SKM-1 (cell line): ENCODE data around the gene BST2.

Experiments
- DNase-seq: peaks from one replicate; lab custom pipeline; 2025; ENCODE audit not compliant: unreplicated experiment; lab: John Stamatoyannopoulos, UW

BST2 gene, protein sequence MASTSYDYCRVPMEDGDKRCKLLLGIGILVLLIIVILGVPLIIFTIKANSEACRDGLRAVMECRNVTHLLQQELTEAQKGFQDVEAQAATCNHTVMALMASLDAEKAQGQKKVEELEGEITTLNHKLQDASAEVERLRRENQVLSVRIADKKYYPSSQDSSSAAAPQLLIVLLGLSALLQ

DNA sequence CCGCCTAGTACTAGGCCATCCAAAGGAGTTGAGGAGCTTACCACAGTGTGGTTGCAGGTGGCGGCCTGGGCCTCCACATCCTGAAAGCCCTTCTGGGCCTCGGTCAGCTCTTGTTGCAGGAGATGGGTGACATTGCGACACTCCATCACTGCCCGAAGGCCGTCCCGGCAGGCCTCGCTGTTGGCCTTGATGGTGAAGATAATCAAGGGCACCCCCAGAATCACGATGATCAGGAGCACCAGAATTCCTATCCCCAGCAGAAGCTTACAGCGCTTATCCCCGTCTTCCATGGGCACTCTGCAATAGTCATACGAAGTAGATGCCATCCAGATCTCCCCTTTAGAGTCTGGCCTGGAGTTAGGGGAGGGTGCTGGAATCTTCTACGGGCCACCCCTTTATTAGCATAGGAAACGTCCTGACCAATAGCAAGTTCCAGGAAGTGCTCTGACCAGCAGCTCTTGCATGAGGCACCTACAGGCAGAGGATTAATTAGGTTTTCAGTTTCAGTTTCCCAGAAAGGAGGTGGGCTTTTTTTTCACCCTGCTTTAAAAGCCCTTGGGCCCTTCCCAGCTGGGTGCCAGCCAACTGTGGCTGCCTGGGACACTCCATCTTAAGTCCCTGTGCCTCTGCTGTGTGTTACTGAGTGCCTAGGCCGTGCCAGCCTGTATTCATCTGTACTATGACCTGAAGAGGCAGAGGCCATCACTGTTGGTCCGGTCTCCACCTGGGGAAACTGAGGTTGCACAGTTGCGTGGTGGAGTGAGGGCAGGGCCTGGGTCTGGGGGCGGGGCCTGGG is at the start of gene BST2:
BST2 (minus strand) TSS at position 381 of the 796 bp plus-strand sequence; CDS start at position 326, 55 bp downstream.
- peak; percentile 76 for DNase-seq

DNA sequence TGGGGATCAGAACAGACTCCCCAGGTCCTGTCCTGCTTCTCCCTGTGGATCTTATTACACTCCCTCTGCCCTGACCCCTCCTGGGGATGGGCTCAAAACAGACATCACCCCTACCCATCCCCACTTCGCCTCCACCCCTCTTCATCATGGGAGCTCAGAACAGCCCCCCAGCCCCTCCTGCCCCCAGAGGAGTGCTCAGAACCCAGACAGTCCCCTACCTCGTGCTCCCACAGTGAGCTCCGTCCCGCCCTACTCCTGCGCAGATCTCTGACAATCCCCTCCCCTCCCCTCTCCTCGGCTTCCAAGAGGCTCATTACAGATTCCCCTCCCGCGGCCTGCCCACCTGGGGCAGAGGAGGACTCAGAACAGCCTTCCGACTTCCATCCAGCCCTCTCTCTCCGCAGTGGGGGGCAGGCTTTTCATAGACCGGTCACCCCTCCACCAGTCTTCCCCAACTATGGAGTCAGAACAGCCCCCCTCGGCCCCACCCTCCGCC is 49.2 kb upstream of the BST2 start:
- no peak for DNase-seq

DNA sequence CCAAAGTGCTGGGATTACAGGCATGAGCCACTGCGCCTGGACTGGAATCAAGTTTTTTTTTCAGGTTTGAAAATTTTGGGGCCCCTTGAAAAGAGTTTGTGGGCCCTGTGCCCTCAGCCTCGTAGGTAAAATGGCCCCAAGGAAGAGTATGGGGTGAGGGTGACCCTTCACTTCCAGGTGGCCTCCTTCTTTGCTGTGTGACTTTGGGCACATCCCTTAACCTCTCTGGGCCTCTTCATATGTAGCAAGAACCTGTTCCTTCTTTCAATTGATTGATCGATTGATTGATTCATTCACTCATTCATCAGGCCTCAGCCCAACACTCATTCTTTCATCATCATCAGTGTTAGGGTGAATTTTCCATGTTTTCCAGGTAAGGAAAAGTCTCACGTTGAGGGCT is 46.4 kb upstream of the BST2 start:
- DNase-seq = no peak

DNA sequence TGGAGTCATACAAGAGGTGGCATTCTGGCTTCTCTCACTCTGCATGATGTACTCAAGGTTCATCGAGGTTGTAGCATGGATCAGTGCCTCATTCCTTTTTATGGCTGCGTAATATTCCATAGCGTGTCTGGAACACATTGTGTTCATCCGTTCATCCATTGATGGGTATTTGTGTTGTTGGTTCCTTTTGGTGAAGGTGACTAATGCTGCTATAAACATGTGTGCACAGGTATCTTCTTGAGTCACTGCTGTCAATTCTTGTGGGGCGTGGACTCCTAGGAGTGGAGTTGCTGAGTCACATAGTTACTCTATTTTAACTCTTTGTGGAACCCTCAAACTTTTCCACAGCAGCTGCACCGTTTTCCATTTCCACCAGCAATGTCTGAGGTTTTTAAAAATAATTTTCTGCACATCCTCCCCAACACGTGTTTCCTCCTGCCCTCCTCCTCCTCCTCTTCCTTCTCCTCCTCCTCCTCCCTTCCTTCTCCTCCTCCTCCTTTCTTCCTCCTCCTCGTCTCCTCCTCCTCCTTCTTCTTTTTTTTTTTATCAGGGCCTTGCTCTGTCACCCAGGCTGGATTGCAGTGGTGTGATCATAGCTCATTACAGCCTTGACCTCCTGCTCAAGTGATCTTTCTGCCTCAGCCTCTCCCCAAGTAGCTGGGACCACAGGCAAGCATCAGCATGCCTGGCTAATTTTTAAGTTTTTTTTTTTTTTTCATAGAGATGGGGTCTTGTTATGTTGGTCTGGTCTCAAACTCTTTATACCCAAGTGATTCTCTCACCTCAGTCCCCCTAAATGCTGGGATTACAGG is 45.0 kb upstream of the BST2 start:
- DNase-seq = no peak

DNA sequence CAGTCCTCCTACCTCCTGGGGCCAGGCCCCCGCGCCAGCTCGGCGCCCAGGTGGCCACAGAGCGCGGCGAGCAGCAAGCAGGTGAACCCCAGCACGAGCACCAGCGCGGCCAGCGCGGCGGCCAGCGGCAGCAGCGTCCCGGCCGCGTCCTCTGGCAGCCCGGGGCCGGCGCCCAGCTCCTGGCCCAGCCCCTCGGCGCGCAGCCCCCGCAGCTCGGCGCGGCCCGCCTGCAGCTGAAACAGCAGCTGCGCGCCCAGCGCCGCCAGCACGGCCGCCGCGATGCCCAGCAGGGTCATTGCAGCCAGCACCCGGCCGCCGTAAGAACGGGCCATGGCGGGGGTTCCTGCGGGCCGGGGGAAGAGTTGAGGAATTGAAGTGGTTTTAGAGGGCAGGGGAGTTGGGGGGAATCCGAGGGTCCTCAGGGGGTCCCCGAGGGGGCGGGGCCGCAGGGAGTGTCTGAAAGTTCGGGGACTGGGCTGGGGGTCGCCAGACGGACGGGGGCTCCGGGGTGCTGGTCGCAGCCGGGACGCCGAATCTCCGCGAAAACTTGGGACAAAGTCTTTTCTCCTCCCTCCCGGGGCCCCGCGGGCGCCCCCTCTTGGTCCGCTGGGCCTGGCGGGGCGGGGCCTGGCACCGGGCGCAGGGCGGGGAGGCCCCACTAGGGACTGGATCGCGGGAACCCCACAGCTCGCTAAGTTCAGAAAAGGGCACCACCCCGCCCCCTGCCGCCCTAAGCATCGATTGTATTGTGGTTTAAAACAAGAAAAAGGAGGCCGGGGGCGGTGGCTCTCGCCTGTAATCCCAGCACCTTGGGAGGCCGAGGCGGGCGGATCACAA is 42.9 kb upstream of the BST2 start, which contains the start of gene TMEM221:
TMEM221 (minus strand) TSS at position 538 of the 837 bp plus-strand sequence; CDS start at position 332, 206 bp downstream.
- no peak for DNase-seq

DNA sequence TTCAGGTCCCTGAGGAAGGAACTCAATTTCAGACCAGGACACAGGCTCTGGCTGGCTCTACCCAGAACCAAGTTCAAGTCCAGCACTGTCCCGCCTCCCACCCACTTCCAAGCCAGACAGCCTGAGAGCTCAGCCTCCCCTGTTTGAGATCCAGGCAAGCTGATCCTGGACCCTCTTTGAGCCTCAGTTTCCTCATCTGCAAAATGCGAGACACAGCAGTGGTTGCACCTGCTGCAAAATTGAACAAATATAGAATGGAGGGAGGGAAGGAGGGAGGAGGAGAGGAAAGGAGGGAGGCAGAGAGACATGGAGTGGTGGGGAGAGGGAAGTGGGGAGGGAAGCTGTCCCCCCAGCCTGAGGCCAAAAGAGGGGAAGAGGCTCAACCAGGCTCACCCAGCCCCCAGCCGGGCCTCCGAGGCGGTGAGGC is 42.3 kb upstream of the BST2 start:
- no peak for DNase-seq

DNA sequence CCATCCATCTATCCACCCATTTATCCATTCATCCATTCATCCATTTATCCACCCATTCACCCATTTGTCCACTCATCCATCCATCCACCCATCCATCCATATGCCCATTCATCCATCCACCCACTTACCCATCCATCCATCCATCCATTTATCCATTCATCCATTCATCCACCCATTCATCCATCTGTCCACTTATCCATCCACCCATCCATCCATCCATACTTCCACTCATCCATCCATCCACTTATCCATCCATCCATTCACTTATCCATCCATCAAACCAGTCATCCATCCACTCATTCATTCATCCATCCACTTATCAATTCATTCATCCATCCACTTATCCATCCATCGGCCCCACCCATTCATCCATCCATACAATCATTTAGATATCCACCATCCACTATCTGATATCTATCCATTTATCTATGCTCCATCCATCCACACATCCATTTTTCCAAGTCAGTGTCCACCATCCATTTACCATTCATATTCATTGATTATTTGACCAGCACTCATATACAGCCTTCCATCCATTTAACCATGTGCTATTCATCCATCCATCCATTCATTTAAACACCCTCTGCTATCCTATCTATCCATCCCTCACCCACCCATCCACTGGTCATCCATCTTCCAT is 40.2 kb upstream of the BST2 start:
- DNase-seq = no peak

DNA sequence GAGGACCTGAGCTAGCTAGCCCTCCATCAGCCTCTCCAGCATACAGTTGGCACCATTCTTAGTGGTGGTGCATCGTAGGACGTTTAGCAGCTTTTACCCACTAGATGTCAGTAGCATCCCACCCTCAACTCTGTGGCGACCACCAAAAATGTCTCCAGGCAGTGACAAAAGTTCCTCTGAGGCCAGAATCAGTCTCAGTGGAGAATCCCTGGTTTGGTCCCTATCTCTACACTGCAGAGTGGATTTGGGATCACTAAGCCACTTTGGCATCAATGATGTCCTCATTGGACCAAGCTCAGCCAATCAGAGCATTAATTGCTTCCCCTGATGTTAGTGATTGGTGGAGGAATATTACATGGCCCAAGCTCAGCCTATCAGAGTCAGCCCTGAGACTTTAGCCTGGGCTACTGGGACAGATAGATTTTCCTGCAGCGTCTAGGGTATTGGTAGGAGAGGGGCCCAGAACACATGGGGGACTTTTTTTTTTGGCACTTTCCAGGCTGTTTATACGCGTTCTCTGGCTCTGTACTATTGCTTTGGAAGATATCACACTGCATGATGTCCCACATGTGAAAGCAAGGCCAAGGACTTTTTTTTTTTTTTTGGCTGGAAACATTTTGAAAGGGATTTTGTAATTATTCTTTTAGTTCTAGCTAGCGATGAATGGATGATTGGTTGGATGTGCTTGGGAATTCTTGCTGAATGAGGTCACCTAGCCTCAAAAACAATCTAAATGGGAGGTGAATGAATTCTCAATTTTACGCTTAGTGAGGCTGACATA is 36.0 kb upstream of the BST2 start:
- DNase-seq = peak; percentile 20

DNA sequence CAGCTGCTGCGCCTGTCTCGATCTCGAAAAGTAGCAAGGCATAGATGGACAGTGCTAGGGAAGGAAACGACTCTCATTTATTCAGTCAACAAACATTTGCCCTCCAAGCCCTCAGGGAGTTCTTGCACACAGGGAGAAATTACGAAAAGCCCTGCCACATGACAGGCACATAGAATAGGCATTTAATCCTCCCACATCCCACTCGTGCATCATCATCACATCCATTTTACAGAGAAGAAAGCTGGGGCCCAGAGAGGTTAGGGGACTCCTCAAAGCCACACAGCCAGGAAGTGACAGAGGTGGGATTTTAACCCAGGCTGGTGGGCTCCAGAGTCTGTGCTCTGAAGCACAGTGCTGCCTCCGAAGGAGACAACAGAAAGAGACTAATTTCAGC is 31.4 kb upstream of the BST2 start:
- no peak for DNase-seq

DNA sequence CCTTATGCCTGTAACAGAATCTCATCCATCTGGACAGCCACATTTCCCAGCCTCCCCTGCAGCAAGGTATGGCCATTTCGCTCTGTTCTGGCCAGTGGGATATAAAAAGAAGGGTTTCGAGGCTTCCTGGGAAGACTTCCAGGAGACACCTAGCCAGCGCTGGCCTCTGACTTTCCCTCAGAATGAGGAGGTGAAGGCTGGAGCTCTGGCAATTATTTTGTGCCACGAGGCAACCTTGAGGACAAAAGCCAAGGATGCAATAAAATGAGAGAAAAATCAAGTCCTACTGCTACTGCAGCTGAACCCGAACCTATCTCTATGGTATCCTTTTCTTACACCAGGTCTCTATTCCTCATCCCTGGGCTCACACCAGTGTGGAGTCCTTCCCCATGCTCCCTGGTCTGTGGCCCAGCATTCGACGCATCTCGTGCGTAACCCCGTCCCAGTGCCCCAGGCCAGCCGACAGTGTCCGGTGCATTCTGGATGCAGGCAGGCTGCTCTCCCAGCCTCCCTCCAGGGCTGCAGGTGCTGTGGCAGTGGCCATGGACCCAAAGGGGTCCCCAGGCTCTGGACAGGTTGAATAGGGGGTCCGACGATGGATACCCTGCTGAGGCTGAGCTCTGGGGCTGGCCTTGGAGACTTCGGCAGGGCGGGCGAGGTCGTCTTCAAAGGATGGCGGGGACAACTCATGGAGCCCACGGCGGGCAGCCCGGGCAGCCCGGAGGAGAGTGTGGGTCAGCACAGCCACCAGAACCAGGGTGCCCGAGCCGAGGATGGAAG is 30.9 kb upstream of the BST2 start:
- no peak for DNase-seq

DNA sequence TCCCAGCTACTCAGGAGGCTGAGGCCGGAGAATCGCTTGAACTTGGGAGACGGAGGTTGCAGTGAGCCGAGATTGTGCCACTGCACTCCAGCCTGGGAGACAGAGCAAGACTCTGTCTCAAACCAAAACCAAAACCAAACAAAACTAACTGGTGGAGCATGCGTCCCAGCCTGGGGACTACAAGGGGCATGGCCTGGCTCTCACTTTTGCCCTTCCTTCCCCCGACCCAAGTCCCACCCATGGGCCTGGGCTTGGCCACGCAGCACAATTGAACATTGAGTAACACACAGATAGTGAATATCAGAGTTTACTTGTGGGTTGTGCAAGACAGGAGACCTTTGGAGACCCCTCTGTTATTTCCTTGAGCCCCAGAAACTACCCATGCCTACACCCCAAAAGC is 29.8 kb upstream of the BST2 start:
- no peak for DNase-seq

DNA sequence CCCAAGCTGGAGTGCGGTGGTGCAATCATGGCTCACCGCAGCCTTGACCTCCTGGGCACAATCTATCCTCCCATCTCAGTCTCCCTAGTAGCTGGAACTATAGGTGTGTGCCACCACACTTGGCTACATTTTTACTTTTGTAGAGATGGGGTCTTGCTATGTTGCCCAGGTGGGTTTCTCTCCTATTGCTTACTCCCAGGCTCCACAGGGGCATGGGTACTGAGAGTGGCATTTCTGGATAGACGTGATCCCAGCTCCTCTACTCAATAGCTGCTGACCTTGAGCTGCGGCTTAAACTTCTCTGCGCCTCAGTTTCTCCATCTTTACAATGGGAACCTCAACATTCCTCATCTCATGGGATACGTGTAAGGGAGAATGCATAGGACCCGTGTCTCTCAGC is 26.0 kb upstream of the BST2 start:
- no peak for DNase-seq

DNA sequence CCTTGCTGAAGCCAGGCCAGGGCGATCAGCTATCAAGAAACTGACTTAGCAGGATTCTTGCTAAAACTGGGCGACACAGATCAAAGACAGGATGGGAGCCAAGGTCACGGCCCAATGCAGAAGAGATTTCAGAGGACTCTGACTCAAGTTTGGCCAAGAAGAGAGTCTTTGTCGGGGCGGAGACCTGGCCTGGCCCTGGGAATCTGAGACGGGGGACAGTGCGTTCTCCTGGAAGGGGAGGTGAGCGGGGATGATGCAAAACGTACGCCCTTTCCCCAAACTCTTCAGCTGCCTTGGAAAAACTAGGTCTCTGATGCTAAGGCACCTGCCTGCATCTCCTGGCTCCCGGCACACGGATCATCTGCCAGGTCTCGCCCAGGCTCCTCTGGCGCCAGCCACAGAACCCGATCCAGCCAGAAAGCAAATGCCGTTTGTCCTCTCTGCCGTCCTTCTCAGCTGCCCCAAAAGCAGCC is 24.2 kb upstream of the BST2 start:
- DNase-seq = no peak

DNA sequence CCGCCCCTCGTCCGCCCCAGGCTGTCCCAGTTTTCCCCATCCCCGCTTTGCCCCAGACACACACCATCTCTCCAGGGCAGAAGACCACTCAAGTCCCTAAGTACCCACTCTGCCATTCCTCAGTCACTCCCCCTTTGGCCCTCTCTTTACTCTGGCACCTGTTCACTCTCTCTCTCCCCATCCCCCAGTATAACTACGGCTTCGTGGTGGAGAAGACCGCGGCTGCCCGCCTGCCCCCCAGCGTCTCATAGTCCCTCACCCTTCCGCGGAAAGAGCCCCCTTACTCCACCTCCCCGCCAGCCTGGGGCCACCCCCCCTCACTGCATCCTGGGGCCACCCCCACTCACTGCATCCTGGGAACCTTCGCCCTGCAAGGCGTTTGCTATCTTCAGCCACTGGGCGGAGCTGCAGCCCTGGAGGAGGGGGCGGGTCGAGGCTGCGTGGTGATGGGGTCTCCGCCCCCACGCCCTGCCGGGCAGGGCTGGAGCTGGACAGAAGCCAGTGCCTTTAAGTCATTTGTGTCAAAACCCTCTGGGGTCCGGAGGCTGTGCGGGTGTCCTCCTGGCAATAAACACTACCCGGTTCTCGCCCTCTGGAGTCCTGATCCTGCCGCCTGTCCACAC is 19.4 kb upstream of the BST2 start:
- no peak for DNase-seq

DNA sequence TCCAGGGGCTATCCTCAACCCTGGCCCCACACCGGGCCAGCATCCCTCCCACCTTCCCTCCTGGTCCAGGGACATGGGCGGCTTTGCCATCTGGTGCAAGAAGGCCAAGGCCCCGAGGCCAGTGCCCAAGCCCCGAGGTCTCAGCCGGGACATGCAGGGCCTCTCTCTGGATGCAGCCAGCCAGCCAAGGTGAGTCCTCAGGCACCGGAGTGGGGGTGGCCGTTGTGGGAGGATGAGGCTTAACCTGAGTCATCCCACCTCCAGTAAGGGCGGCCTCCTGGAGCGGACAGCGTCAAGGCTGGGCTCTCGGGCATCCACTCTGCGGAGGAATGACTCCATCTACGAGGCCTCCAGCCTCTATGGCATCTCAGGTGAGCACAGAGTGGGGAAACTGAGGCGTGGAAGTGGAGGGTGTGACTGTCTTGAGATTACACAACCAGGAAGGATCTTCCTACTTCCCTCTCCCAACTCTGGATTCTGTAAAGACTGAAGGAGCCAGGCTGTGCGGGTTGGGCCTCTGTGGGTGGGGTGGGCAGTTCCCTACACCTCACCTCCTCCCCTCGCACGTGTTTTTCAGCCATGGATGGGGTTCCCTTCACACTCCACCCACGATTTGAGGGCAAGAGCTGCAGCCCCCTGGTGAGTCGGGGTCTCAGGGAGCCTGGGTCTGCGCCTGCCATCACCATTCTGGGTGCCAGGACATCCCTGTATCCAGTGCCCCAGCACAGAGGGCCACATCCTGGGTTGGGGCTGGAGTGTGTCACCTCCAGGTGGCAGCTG is 18.2 kb upstream of the BST2 start:
- no peak for DNase-seq

DNA sequence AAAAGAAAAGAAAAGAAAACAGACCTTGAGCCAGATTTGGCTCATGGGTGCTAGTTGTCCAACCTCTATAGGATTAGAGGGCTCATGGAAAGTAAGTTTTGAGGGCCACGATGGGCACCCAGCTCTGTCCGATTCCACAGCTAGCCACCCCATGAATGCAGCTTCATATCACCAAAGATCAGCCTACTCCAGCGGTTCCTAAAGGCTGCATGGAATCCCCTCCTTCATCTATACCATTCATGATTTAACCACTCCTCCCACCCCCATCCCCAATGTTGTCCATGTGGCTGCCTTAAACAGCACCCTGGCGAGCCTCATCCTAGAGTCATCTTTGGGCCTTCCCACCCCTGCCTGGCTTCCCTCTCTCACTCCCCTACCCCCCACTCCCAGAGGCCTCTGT is 16.5 kb upstream of the BST2 start:
- DNase-seq = no peak

DNA sequence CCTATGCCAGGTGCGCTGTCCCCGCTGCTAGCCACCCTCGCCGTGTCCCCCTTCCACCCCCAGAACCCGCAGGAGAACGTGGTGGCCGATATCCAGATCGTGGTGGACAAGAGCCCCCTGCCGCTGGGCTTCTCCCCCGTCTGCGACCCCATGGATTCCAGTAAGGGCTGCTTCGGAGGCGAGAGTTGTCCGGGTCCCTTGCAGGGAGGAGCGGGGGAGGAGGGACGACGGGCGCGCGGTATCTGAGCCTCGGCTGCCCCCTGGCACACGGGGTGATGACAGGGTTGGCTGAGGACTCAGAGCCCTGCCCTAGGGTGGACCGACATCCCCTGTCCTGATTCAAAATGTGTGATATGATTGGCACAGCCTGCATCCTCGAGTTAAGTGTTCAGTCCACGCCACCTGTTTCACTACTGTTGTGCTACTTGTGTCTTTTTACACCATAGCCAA is 15.1 kb upstream of the BST2 start:
- DNase-seq = no peak
